H54 (cell line): ENCODE results near the gene ECSIT.

Experiments used
- DNase-seq: peaks from one replicate; pipeline ENCODE4 v3.0.0; 2011; ENCODE audit warnings: low spot score, mixed read lengths; ENCODE audit not compliant: insufficient read length
- FAIRE-seq: peaks from 3 replicates; lab custom pipeline; 2011; peaks lifted over from hg19 to GRCh38; lab: Jason Lieb, UNC
- POLR2A ChIP-seq: IDR thresholded peaks from 2 replicates; pipeline ENCODE4 v1.6.1; 2011; ENCODE audit warnings: low read depth, mild to moderate bottlenecking, low read length

The ECSIT gene

DNA sequence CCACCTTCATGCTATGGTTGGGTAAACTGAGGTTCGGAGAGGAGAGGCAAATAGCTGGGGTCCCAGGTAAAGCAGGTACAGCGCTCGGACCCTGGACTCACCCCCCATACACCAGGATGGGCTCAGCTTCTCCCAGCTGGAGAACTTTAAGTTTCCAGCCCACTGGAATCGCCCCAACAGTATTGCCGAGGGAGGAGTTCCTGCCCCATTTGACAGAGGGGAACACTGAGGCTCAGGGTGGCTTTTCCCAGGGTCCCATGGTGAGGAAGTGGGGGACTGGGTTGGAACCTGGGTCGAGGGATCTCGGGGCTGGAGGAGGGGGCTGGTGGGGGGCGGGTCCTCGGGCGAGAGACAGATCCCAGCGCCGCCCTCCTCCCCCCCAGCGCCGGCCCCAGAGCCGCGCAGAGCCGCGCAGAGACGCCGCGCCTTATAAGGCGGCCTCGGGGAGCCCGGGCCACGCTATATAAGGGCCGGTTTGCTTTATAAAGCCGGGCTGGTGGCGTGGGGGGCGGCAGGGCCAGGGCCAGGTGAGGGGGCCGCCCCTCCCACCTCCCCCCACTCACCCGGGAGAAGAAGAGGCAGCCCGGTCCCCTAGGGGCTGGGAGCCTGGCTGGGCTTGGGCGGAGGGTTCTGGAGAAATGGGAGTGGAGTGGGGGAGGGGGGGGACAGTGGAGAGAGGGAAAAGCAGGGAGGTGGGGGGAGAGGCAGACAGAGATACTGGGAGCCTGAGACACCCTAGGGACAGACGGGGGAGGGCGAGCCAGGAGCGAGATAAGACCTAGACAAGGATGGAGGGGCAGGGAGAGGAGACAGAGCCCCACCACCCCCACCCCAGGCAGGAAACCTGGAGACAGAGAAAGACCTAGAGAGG is 10.8 kb upstream of the ECSIT start:
- no peak for TF ChIP-seq POLR2A
- DNase-seq: no peak
- no peak for FAIRE-seq

GRCh38 chr19:11538232-11539036 is 9.5 kb upstream of the ECSIT start, which contains the start of gene CNN1:
TSS of gene CNN1 (plus strand) at chr19:11538851. CDS start at chr19:11538928, 77 bp downstream.
- DNase-seq (no peak), FAIRE-seq (no peak)
- TF ChIP-seq POLR2A: no peak

DNA sequence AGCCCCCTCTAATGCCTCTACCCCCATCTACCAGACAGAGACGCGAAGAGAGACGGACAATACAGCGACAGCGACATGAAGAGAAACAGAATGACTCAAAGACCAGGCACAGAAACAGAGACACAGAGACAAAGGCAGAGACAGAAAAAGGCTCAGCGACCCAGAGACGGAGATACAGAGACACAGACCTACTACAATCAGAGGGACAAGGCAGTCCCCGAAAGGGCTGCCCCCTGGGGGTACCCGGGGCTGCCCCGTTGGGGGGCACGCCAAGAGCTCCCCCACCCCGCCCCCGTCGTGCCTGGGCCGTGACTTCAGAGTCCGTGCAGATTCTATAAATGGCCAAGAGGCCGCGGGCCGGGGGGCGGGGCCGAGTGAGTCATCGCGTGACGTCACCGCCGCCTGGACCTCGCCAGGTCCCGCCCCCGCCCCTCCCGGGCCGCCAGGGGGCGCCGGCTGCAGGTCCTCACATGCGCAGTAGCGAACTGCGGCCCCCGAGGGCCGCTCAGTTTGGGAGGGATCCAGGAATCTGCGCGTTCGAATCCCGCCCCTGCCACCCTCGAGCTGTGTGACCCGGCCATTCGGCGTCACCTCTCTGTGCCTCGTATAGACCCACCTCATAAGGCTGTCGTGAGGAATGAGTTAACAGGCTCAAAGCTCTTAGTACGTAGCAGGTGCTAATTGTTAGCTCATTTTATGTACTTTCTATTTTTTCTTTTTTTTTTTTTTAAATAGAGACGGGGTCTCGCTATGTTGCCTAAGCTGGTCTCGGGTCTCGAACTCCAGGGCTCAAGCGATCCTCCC is 7.1 kb upstream of the ECSIT start:
- TF ChIP-seq POLR2A: no peak
- DNase-seq (peak; percentile 84), FAIRE-seq (no peak)

DNA sequence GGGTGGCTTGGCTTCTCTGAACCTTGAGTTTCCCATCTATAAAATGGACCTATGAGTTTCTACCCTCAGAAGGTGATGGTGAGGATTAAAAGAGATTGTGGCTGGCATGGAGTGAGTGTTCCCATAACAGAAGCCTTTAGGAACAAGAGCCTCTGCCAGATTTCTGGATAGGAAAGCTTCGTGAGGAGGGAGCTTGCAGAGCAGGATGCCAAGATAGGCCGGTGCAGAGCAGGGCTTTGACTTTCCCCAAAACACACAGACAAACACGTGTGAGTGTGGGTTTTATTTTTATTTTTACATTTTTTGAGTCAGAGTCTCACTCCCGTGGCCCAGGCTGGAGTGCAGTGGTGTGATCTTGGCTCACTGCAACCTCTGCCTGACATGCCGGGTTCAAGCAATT is 6.0 kb upstream of the ECSIT start:
- no peak for TF ChIP-seq POLR2A
- no peak for FAIRE-seq
- DNase-seq: no peak

DNA sequence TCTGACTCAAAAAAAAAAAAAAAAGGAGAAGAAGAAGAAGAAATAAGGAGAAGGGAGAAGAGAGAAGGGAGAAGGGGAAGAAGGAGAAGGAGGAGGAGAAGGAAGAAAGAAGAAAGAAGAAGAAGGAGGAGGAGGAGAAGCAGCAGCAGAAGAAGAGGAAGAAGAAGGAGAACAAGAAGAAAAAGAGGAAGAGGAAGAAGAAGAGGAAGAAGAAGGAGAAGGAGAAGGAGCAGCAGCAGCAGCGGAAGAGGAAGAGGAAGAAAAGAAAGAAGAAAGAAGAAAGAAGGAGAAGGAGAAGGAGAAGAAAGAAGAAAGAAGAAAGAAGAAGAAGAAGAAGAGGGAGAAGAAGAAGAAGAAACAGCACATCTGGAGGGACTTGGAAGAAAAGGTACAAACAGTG is 5.6 kb upstream of the ECSIT start:
- FAIRE-seq (no peak), DNase-seq (no peak)
- TF ChIP-seq POLR2A: no peak

GRCh38 chr19:11530432-11530831 is 1.5 kb upstream of the ECSIT start:
- TF ChIP-seq POLR2A: no peak
- FAIRE-seq: peak; percentile 52
- peak; percentile 71 for DNase-seq

DNA sequence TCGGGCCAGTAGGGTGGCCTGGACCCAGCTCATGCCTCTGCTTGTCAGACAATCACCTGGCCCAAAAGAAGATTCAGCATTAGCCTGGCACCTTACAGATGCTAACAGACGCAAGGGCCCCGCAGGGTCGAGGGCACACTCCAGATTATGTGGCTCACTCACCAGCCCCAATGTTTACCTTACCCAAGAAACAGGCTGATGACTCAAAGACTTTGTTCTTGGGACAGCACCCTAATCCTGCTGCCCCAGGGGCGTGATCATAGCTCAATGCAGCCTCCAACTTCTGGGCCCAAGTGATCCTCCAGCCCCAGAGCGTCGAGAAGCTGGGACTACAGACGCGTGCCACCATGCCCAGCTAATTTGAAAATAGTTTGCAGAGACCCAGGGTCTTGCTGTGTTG is 9.8 kb downstream of the ECSIT start:
- no peak for TF ChIP-seq POLR2A
- no peak for FAIRE-seq
- DNase-seq: no peak

DNA sequence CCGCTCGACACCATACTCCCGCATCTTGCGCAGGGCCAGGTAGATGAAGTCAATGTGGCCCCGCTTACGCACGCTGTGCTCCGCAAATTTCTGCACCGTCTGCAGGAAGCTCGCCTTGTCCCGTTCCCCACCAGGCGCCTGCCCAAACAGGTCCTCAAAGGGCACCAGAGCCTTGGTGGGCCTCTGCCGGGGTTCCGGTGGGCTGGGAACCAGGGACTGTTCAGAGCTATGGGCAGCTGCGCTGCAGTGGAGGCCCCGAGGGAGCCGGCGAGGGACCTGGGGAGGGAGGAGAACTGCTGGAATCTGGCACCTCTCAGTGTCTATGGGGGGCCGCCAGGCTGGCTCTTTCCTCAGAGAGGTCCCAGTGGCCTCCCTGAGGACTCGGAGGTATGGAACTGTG is 15.0 kb downstream of the ECSIT start:
- FAIRE-seq: no peak
- DNase-seq: no peak
- TF ChIP-seq POLR2A: no peak

GRCh38 chr19:11510444-11510843 is 18.5 kb downstream of the ECSIT start:
- no peak for FAIRE-seq
- no peak for DNase-seq
- TF ChIP-seq POLR2A: no peak

DNA sequence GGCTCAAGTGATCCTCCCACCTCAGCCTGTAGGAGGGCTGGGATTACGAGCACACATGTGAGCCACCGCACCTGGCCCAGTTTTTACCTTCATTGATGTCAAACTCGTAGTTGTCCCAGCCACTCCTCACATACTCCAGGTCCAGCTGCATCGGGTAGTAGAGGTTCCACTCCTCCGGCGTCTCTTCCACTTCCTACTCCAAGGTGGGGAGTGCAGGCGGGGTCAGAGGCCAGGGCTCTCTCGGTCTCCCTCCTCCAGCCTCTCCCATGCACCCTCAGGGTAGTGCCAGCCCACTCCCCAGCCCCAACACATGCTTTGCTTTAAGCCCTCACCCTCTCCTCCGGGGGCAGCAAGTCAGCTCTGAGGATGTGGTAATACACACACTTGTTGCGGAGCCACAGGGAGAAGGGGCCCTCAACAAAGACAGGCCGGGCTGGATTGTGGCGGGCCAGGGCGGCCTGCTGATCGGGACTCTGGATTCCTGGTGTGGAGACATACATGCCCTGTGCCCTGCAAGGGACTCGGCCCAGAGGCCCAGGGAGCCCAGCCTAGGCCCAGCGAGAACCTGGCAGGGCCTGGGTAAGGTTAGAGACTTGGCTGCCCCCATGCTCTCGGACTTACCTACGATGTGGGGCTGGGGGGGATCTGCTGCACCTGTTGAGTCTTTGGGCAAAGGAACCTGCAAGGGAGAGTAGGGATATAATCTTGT is 21.4 kb downstream of the ECSIT start:
- no peak for FAIRE-seq
- no peak for TF ChIP-seq POLR2A
- DNase-seq: no peak

- DNase-seq: no peak
- no peak for TF ChIP-seq POLR2A
- no peak for FAIRE-seq
These were observed 22.0 kb downstream of the ECSIT start for GRCh38 chr19:11506967-11507366.

DNA sequence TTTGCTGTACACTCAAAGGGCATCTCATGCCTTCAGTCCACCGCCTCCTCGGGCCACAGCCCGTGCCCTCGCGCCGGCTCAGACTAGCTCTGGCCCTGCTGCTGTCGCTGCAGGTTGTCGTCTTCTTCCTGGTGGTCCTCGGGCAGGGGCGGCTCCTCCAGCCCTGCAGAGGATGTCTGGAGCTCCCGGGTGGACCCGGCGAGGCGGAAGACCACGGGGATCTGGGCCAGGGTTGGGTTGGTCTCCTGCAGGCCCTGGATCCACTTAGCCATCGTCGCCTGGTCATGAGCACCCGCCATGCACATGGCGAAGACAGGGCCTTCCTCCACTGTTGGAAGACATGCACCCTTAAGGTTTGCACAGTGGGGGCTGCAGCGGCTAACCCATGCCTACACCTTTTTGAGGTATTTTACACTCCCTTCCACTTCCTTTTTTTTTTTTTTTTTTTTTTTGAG is 22.8 kb downstream of the ECSIT start:
- DNase-seq: no peak
- FAIRE-seq: no peak
- no peak for TF ChIP-seq POLR2A

- DNase-seq: peak; percentile 94
- TF ChIP-seq POLR2A: no peak
- FAIRE-seq: no peak
These were observed 23.3 kb downstream of the ECSIT start, which contains the start of gene ZNF653 for GRCh38 chr19:11505504-11506100. TSS of gene ZNF653 (minus strand) at chr19:11505839. CDS start at chr19:11505786, 53 bp downstream.
